ENCODE data around the gene STRADA.

DNA sequence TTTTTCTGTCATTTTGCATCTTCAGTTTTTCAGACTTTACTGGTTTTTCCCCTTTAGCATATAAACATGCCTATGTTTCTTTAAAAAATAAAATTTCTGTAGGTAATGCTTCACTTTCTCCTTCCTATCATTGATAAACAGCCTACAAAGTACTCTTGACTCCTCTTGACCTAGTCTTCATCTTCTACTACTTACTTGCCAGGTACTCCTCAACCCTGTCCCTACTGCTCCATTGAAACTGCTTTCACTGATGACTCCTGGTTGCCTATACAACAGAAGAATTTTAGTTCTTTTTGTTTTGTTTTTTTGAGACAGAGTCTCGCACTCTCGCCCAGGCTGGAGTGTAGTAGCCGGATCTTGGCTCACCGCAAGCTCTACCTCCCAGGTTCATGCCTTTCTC, 39.3 kb upstream of the STRADA start:
- TF ChIP-seq GATA2 (IDR thresholded peaks at IDR 0.05; ENCODE audit: low read depth, low read length) (no peak), GATA3 (IDR thresholded peaks at IDR 0.05; ENCODE audit: low read depth, low read length) (no peak)

Data from SH-SY5Y (cell line).